Astrocyte (in vitro differentiated cells and primary cell): ENCODE data around the gene WNT11.

Source experiments
- EZH2 ChIP-seq: IDR thresholded peaks from 2 replicates; pipeline ENCODE4 v1.6.1; 2012; ENCODE audit warnings: mild to moderate bottlenecking, low read length, inconsistent platforms; ENCODE audit not compliant: insufficient read depth
- TF ChIP-seq, protein P1 (sequence below): IDR thresholded peaks from 2 replicates; pipeline ENCODE4 v1.5.1; 2011; ENCODE audit warnings: low read depth, mild to moderate bottlenecking, inconsistent platforms, low read length, moderate library complexity; ENCODE audit not compliant: insufficient read depth

DNA sequence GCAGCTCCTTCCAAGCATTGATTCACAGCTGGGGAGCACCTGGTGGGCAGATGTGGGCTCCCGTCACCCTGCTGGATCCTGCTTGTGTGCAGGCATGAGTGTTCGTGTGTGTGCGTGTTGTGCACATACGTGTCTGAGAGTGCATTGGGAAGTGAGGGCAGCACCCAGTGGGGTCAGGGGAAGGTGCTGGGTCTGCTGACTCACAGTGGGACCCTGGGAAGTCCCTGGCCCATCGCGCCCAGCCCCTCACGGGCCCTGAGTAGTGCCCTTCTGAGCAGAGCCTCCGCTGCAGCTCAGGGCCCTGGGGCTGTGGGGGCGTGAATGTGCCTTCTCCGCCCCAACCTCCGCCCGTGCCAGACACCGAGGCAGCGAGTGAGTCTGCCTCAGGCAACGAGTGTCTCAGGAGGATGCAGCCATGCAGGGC is 36.8 kb downstream of the WNT11 start:
- TF ChIP-seq, protein P1, sequence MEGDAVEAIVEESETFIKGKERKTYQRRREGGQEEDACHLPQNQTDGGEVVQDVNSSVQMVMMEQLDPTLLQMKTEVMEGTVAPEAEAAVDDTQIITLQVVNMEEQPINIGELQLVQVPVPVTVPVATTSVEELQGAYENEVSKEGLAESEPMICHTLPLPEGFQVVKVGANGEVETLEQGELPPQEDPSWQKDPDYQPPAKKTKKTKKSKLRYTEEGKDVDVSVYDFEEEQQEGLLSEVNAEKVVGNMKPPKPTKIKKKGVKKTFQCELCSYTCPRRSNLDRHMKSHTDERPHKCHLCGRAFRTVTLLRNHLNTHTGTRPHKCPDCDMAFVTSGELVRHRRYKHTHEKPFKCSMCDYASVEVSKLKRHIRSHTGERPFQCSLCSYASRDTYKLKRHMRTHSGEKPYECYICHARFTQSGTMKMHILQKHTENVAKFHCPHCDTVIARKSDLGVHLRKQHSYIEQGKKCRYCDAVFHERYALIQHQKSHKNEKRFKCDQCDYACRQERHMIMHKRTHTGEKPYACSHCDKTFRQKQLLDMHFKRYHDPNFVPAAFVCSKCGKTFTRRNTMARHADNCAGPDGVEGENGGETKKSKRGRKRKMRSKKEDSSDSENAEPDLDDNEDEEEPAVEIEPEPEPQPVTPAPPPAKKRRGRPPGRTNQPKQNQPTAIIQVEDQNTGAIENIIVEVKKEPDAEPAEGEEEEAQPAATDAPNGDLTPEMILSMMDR, result no peak
- no peak for TF ChIP-seq EZH2
